Measurements from ENCODE around the gene POLR3B.
"Not testable (repeated sequence)": the region's sequence is repeated elsewhere in the genome, so short reads cannot be mapped to it uniquely, and the experiment has no call there.

Gene POLR3B

DNA sequence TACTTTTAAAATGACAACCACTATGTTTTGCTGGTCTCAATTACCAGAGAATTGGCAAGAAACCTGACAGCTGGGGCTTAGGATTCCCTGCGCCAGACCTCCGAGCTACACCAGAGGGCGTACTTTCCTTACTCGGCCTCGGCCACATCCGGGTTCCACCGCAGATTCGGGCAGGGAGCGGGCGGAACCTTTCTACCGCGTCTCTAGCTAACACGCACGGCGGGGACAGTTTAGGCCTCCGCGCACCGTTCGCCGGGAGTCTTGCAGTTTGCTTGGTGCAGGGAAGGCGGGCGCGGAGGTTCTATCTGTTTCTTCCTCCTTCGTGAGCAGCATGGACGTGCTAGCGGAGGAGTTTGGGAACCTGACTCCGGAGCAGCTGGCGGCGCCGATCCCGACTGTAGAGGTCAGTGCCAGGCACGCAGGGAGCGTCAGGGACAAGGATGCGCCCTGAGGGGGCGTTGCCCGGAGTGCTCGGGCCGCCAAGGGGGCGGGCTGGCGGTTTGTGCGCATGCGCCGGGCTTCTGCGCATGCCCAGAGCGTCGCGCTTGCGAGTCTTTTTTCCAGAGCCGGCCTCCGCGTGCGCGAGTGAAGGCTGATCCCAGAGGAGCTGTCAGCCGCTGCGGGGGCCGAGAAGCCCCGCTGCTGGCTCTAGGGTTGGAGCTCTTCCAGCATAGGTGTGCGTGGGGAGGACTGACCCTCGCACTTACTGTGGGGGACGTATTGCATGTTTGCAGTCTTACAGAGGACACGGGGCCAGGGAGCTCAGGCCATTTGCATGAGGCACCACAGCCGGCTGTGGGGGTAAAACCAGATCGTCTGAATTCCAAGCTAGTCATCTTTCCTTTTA lies at the start of gene POLR3B:
Gene POLR3B, plus strand, starts transcription at position 200 of the 847 bp plus-strand sequence. Its CDS starts 132 bp downstream, at position 332.
- peak; percentile 90 to 92 for DNase-seq (ENCODE audit: low read depth in 2 of 2)

DNA sequence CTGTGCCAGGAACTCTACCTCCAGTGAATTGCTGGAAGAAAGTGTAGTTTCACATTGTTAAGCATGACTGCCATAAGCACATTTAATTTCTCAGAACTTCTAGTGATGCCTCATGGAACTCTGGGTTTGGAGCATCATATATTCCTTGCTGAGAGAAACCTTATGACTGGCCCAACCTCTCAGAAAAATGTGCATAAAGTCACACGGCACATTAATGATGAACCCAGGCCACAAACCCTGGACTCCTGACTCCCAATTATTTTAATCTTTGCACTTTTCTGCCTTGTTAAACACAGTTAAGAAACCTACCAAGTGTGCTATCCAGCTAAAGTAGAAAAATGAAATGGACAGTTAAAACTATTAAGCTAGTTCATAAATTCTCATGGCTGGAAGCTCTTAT lies 49.4 kb upstream of the POLR3B start:
- no peak for DNase-seq (ENCODE audit: low read depth in 2 of 2)

DNA sequence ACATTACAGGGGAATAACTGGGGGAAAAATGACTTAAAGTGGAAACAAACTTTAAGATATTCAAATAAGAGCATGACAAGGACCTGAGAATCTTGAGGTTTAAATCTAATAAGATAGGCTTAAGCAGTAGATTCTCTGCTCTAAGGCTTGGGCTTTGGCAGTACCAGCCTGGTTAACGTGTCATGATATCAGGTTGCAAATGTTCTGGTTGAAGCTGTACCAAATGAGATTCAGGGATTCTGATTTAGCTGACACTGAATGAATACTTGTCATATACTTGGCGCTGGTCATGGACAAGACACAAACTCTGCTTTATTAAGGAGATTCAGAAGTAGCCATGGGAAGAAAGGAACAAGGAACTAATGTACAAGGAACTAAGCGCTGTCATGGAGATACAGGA lies 48.9 kb upstream of the POLR3B start:
- DNase-seq (ENCODE audit: low read depth in 2 of 2): no peak

DNA sequence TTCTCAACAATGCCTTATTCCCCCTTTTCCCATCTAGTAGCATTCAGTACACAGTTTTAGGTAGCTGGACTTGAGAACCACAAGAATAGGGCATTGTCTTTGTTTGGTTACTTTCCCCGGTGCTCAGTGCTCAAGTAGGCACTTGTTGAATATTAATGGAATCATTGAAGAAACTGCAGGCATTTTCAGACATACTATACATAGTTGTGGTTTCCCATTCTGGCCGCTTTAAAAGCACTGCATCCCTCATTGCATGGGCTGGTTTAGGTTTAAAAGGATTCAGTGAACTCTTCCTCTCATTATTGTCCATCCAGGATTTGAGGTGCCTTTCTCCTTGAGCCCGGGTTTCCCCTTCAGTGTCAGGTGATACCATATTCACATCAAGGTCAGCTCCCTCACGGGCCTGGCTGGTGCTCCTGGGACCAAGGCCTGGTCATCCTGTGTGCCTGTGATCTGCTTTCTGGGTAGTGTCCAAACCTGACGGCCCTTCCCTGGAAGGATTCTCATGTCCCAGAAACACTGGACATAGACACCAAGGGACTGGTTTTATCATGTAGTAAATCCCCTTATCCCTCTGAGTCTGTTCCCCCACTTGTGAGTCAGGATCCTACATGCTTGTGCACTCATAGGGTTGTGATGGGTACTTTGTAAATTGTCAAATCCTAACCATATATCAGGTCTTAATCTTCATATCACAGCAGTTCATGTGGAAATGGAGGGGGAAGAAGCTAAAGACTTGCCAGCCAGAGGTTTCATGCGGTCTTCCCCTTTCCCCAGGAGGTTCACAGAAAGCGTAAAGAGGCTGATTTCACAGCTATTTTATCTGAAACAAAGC lies 47.7 kb upstream of the POLR3B start:
- DNase-seq (ENCODE audit: low read depth in 2 of 2): peak; percentile 50 to 62

DNA sequence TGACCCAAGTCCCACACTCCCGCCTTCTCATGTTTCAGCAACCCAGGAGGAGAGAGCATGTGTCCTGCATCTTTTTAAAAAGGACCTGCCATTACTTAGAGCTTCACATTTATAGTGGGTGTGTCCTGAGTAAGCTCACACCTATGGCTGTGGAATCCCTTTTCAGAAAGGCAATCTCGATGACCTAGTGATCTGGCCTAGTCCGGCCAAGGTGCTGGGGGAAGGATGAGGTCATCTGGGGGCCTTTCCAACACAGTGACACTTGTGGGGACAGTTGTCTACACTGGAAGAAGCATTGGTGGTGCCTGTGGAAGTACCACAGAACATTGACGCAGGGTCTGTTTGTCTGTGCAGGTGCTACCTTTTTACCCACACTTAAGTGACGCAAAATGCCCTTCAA lies 46.9 kb upstream of the POLR3B start:
- no peak for DNase-seq (ENCODE audit: low read depth in 2 of 2)

DNA sequence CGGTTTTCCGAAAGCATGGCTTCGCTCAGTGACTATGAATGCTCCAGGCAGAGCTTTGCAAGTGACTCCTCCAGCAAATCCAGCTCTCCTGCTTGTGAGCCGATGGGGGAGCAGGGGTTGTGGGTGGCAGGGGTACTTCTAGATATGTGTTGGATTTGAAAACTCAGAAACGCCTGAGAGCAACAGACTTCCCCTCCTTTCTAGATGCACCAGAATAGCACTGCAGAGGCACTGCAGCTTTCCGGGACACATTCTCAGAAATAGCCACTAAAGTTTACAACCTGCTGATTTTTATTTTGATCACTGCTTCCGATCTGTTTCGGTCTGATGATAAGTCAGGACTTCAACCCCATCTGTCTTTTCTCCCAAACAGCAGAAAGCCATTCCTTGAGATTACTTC lies 46.4 kb upstream of the POLR3B start:
- no peak for DNase-seq (ENCODE audit: low read depth in 2 of 2)

DNA sequence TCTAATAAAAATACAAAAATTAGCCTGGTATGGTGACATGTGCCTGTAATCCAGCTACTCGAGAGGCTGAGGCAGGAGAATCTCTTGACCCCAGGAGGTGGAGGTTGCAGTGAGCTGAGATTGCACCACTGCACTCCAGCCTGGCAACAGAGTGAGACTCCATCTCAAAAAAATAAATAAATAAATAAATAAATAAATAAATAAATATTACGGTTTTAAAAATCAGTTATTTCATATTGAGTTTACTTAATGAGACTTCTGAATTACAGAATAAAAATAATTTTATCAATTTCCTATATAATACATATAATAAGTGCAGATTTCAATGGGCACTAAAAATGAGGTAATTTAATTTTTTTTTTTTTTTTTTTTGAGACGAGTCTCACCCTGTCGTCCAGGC lies 44.1 kb upstream of the POLR3B start:
- DNase-seq (ENCODE audit: low read depth in 2 of 2): not testable (repeated sequence)

DNA sequence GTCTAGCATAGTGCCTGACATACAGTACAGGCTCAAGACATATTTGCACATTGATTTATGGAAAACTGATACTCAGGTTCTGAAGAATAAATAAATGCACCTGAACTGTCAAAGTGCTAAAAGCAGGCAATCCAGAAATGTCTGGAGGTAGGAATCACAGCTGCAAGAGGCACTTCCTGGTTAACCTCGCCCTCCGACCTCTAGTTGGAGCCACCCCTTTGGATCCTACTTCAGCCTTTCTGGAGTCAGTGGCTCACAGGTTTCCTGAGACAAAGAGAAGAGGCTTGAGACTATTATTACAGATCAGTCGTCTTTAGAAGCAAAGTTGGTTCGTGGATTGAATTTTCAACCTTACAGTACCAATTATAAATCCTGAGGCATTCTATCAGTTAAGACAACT lies 42.0 kb upstream of the POLR3B start:
- DNase-seq (ENCODE audit: low read depth in 2 of 2): no peak

DNA sequence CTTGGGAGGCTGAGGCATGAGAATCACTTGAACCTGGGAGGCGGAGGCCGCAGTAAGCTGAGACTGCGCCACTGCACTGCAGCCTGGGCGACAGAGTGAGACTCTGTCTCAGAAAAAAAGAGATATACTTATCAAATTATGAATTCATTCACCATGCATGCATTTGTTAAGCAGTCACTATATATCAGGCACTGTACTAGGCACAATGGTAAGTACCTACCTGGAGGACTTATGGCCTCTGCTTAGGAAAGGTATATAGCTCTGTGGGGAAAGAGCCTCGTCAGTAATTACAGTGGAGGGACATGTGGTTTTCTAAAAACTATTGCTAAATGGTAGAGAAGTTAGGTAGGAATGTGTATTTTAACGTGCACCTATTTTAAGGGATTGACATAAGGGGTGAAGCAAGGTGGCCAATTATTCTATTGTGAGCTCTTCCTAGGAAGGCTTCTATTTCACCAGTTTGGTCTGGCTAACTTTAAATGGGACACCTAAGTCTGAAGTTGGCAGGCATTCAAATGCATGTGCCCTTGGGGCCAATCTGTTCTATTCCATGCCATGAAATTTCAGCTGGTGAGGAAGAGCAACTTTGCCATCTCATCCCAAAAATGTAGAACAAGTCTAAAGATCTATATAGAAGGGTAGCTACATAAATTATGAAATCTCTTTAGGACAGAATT lies 40.0 kb upstream of the POLR3B start:
- DNase-seq (ENCODE audit: low read depth in 2 of 2): no peak

DNA sequence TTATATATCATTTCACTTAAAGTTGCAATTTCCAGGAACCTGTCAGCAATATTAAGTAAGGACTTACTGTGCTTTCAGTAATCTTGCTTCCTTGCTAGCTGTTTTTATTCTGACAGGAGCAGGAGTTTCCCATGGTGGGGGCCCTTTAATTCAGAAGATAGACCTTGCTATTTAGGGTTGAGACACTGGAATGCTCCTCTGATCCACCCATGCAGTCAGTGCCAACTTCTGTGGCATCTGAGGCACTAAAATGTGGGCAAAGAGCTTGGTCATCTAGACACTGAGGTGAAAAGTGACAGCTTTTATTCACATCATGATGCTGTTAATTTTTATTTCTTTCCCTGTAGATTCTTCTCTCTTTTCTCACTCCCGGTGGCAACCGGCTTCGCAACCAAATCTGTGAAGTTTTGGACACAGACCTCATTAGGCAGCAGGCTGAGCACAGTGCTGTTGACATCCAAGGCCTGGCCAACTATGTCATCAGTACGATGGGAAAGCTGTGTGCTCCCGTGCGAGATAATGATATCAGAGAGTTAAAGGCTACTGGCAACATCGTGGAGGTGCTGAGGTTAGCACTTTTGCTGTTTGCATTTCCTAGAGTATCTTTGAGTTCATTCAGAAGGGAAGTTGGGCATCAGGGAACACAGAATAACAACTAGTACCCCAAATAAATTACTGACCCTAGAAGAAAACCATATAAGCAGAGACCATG lies 36.3 kb upstream of the POLR3B start:
- DNase-seq (ENCODE audit: low read depth in 2 of 2): no peak

DNA sequence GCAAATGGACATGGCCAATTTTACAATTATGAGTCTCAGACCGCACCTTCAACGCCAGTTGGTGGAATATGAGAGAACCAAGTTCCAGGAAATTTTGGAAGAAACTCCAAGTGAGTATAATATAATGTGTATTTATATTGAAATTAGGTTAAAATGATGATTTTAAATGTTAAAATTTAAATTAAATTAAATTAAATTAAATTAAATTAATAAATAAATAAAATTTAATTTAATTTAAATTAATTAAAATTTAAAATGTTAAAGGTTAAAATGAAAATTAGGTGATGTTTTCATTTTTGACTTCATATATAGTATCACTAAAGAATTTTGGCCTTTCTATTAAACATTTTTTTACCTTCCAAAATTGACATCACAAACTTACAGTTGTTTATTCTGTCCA lies 34.0 kb upstream of the POLR3B start:
- no peak for DNase-seq (ENCODE audit: low read depth in 2 of 2)

DNA sequence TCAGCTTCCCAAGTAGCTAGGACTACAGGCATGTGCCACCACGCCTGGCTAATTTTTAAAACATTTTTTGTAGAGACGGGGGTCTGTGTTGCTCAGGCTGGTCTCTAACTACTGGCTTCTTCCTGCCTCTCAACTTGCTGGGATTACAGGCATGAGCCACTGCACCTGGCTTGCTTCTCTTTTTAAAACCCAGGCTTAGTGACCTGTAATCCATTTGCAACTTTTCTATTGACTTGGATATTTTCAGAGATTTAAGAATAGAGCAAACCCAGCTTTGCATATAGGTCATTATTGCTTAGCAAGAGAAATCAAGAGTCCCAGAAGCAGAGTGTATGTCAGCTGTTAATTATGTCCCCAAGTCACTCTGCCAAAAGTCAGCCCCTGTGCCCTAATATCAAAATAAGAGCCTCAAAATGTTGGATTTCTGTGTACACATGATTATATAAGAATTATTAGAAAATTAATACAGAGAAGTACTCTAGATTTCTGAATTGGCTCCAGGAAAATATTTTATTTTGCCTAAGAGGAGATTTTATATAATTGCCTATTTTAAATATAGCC lies 30.2 kb upstream of the POLR3B start:
- no peak for DNase-seq (ENCODE audit: low read depth in 2 of 2)

DNA sequence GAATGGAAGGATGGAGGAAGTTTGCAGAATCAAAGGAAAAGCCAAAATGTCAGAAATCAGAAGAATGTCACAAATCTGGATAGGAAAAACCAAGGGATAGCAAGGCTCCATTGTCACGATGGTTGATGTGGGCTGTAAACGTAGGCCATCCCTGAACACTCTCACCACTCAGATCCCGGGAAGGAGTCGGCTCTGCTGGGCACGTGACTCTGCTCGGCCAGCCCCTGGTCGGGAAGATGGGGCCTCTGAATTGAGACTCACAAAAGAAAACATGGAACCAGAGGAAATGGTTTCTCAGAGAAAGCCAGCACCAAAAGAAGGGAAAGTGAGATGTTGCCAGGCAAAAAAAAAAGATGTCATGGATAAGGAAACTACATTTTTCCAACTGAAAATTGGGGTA lies 28.8 kb upstream of the POLR3B start:
- DNase-seq (ENCODE audit: low read depth in 2 of 2): no peak

DNA sequence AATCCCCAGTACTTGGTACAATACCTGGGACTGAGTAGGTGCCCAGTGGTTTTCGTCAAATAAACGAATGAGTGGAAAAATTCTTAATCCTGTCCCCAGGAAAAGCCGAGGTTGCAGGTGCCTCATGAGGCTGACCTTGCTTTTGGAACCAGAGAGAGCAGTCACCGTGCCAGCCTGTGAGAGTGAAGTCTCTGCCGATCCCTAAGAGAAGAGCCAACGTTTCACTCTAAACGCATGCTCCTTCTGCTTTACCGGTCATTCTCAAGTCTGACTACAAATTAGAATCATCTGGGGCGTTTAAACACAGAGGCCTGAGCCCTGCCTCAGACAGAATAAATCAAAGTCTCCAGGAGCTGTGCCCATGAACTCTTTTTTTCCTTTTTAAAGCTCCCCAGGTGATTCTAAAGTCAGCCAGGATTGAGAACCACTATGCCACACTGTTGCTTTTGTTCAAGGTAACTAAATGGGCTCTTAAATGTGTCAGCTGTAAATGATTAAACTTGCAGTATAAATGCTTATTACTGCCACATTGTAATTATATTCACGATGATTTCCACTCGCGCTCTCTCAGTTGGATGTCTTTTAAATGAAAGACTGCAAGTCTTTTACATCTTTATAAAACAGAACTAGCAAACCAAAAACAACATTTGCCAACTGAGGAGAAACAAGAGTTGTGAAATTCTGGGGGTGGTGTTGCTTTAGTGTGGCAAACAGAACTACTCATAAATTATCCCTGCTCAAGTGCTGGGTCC lies 28.1 kb upstream of the POLR3B start:
- no peak for DNase-seq (ENCODE audit: low read depth in 2 of 2)

DNA sequence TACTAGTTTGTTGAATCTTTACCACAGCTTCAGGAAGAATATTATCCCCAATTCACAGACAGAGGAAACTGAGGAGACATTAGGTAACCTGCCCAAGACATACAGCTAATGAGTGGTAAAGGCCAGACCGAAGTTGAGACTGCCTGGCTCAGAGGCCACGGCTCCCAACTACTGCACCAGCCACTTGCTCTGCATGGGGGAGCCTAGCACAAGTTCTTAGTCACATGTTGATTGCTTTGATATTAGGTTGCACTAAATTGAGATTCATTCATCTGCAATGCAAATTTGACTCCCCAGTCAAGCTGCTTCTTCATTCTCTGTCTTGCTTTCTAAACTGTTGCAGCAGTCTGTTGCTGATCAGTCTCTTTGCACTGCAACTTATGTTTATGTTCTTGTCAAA lies 25.9 kb upstream of the POLR3B start:
- DNase-seq (ENCODE audit: low read depth in 2 of 2): no peak

DNA sequence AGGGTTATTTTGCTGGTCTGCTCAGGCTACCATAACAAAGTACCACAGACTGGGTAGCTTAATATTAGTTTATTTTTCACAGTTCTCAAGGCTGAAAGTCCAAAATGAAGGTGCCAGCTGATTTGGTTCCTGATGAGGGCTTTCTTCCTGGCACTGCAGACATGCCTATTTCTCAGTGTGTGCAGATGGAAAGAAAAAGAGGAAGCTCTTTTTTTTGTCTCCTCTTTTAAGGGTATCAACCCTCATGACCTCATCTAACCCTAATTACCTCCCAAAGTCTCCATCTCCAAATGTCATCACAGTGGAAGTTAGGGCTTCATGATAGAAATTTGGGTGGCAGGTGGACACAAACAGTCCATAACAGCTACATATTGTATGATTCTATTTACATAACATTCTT lies 25.0 kb upstream of the POLR3B start:
- no peak for DNase-seq (ENCODE audit: low read depth in 2 of 2)

DNA sequence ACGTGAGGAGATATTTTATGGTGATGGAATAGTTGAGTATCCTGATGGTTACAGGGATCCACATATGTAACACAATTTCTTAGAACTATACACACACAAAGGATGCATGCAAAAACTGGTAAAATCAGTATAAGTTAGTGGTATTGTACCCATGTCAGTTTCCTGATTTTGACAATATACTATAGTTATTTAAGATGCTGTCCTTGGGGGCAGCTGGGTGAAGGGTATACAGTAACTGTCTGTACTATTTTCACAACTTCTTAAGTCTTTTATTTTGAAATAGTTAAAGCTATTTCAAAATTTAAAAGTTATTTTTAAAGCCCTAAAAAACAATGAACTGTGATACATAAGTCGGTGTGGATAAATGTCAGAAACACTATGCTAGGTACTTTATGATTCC lies 24.5 kb upstream of the POLR3B start:
- DNase-seq (ENCODE audit: low read depth in 2 of 2): no peak

DNA sequence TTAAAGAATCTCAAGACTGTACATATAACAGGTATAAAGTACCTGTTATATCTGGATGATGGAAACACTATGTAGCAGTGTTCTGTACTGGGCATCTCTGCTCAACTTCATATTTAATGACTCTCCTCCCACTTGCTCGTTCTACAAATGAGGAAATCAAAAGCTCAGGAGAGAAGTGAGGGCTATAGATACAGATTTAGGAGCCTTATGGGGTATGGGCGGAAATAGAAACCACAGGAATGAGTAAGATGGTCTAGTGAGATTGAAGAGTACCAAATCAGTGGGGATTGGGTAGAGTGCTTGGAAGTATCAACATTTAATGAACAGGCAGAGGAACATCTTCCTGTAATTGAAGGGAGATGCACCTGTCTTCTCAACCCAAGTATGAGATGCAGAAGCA lies 23.8 kb upstream of the POLR3B start:
- DNase-seq (ENCODE audit: low read depth in 2 of 2): no peak

DNA sequence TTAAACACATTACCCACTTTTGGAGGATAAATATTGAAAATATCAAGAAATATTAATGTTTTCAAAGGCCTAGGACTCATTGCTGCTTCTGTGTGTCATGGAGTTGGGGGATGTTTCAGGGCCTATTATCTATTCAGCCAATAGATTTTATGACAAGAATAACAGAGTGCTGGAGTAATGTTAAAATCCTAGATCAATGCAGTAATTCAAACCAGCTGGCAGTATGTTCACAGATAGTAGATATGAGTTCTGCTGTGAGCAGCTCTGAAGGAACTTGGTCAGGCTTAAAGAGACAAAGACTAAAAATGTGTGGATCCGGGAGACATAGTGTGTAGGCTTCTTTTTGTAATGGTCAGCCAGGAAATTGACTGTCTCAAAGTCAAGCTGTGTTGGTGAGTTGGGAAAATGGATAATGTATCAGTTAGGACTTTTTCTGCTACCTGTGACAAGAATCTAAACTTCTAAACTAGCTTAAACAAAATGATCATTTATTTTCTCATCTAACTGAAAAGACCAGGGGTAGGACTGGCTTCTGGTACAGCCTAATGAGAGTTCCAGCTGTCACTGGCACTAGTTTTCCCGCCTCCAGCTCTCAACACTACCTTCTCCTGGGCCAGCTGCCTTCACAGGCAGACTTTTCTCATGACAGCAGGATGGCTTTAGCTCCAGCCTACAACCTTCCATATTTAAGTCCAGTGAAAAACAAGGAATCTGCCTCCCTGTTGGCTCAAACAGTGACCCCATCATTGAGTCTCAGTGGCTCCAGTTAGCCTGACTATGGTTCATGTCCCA lies 16.3 kb upstream of the POLR3B start:
- DNase-seq (ENCODE audit: low read depth in 2 of 2): peak in 1 of 2 experiments; percentile 38
